H9 (cell line): ENCODE results near the gene AGGF1. TPM values are rescaled to one million over a fixed set of nuclear protein-coding genes. Genes with fewer than 3 reads are reported as not detected.
A peak's percentile ranks its signal among the peaks of the same experiment; 100 is the strongest.

Experiments
- DNase-seq: peaks from one replicate; pipeline ENCODE4 v3.0.0-alpha.2; 2017
- H2AFZ ChIP-seq: one replicate; pipeline ENCODE4 v1.6.1; 2013; ENCODE audit warnings: mild to moderate bottlenecking, low read length, control low read depth, moderate library complexity
- H2AK5ac ChIP-seq: 2 replicates; pipeline ENCODE4 v1.6.1; 2013; ENCODE audit warnings: low read length, control low read depth, mixed read lengths; ENCODE audit not compliant: insufficient read length
- H2BK120ac ChIP-seq: one replicate; pipeline ENCODE4 v1.6.1; 2013; ENCODE audit warnings: low read depth, mild to moderate bottlenecking, low read length, control low read depth, inconsistent platforms; ENCODE audit not compliant: poor library complexity, severe bottlenecking
- H2BK12ac ChIP-seq: 2 replicates; pipeline ENCODE4 v1.6.1; 2013; ENCODE audit warnings: low read length, control low read depth, mixed read lengths, low read depth; ENCODE audit not compliant: insufficient read length
- H2BK15ac ChIP-seq: 2 replicates; pipeline ENCODE4 v1.6.1; 2013; ENCODE audit warnings: low read depth, low read length, control low read depth
- H2BK20ac ChIP-seq: one replicate; pipeline ENCODE4 v1.6.1; 2013; ENCODE audit warnings: low read depth, mild to moderate bottlenecking, low read length, control low read depth, inconsistent platforms; ENCODE audit not compliant: poor library complexity, severe bottlenecking
- H2BK5ac ChIP-seq: 2 replicates; pipeline ENCODE4 v1.6.1; 2013; ENCODE audit warnings: low read length, control low read depth, mixed read lengths; ENCODE audit not compliant: insufficient read length
- H3K14ac ChIP-seq: 2 replicates; pipeline ENCODE4 v1.6.1; 2013; ENCODE audit warnings: low read length, control low read depth; ENCODE audit not compliant: insufficient read depth
- H3K18ac ChIP-seq: 2 replicates; pipeline ENCODE4 v1.6.1; 2013; ENCODE audit warnings: low read depth, mild to moderate bottlenecking, mixed read lengths, low read length, control low read depth; ENCODE audit not compliant: insufficient read length
- H3K23ac ChIP-seq: 2 replicates; pipeline ENCODE4 v1.6.1; 2013; ENCODE audit warnings: low read length, control low read depth, mixed read lengths, low read depth; ENCODE audit not compliant: insufficient read length
- H3K23me2 ChIP-seq: 2 replicates; pipeline ENCODE4 v1.6.1; 2013; ENCODE audit warnings: low read depth, mild to moderate bottlenecking, mixed read lengths, low read length, control low read depth; ENCODE audit not compliant: insufficient read length, poor library complexity, severe bottlenecking
- H3K27ac ChIP-seq: 2 replicates; pipeline ENCODE4 v1.5.1; 2013; ENCODE audit warnings: low read length, control low read depth, mixed read lengths, low read depth; ENCODE audit not compliant: insufficient read length
- H3K27me3 ChIP-seq: 2 replicates; pipeline ENCODE4 v1.6.1; 2013; ENCODE audit warnings: low read length, control low read depth, inconsistent platforms; ENCODE audit not compliant: insufficient read depth
- H3K4ac ChIP-seq: 2 replicates; pipeline ENCODE4 v1.6.1; 2013; ENCODE audit warnings: low read depth, mild to moderate bottlenecking, control low read depth, inconsistent platforms, low read length, moderate library complexity
- H3K4me1 ChIP-seq: 2 replicates; pipeline ENCODE4 v1.6.1; 2013; ENCODE audit warnings: low read length, control low read depth, inconsistent platforms; ENCODE audit not compliant: insufficient read depth
- H3K4me2 ChIP-seq: 2 replicates; pipeline ENCODE4 v1.6.1; 2013; ENCODE audit warnings: low read length, control low read depth, mixed read lengths; ENCODE audit not compliant: insufficient read length, insufficient read depth
- H3K56ac ChIP-seq: 2 replicates; pipeline ENCODE4 v1.6.1; 2013; ENCODE audit warnings: low read depth, mild to moderate bottlenecking, mixed read lengths, low read length, control low read depth; ENCODE audit not compliant: insufficient read length
- H3K79me1 ChIP-seq: 2 replicates; pipeline ENCODE4 v1.6.1; 2013; ENCODE audit warnings: low read depth, mild to moderate bottlenecking, moderate library complexity, low read length, control low read depth, inconsistent platforms; ENCODE audit not compliant: insufficient read depth, poor library complexity, severe bottlenecking
- H3K79me2 ChIP-seq: 2 replicates; pipeline ENCODE4 v1.6.1; 2013; ENCODE audit warnings: low read length, control low read depth, inconsistent platforms; ENCODE audit not compliant: insufficient read depth
- H3K9ac ChIP-seq: 2 replicates; pipeline ENCODE4 v1.6.1; 2013; ENCODE audit warnings: low read length, control low read depth, mixed read lengths; ENCODE audit not compliant: insufficient read length; ENCODE audit errors: extremely low read depth
- H3K9me3 ChIP-seq: one replicate; pipeline ENCODE4 v1.6.1; 2013; ENCODE audit warnings: low read depth, low read length, inconsistent platforms; ENCODE audit not compliant: control insufficient read depth
- H3T11ph ChIP-seq: one replicate; pipeline ENCODE4 v1.6.1; 2013; ENCODE audit warnings: mild to moderate bottlenecking, low read length, control low read depth, inconsistent platforms
- H4K20me1 ChIP-seq: one replicate; pipeline ENCODE4 v1.6.1; 2013; ENCODE audit not compliant: control insufficient read depth, insufficient read length, insufficient read depth
- H4K5ac ChIP-seq: 2 replicates; pipeline ENCODE4 v1.6.1; 2013; ENCODE audit warnings: low read depth, mild to moderate bottlenecking, mixed read lengths, low read length, control low read depth; ENCODE audit not compliant: insufficient read length
- H4K8ac ChIP-seq: replicated peaks from 2 replicates; pipeline ENCODE4 v1.6.1; 2013; ENCODE audit warnings: low read length, control low read depth, mixed read lengths, low read depth; ENCODE audit not compliant: insufficient read length
- H4K91ac ChIP-seq: 2 replicates; pipeline ENCODE4 v1.6.1; 2013; ENCODE audit warnings: low read depth, mild to moderate bottlenecking, moderate library complexity, mixed read lengths, low read length, control low read depth; ENCODE audit not compliant: insufficient read length
- H3K27ac Mint-ChIP-seq, 3 experiments: 2 replicates in 2 of 3; 3 replicates in 1 of 3; pipeline ENCODE4 v1.8.0; 2020 to 2021; ENCODE audit warnings: mixed read lengths in 3 of 3, mild to moderate bottlenecking in 1 of 3, moderate library complexity in 1 of 3
- H3K27me3 Mint-ChIP-seq: 2 replicates; pipeline ENCODE4 v1.8.0; 2021; ENCODE audit warnings: low read depth, mild to moderate bottlenecking, moderate library complexity, mixed read lengths
- H3K36me3 Mint-ChIP-seq, 3 experiments: 2 replicates in 2 of 3; 3 replicates in 1 of 3; pipeline ENCODE4 v1.8.0; 2020 to 2021; ENCODE audit warnings: low read depth in 3 of 3, mixed read lengths in 3 of 3; ENCODE audit not compliant: insufficient read depth in 1 of 3
- H3K4me1 Mint-ChIP-seq, 2 experiments: 2 replicates each; pipeline ENCODE4 v1.8.0; 2020; ENCODE audit warnings: mixed read lengths in 2 of 2
- H3K4me3 Mint-ChIP-seq, 2 experiments: 2 replicates in 1 of 2; 3 replicates in 1 of 2; pipeline ENCODE4 v1.8.0; 2020 to 2021; ENCODE audit warnings: mild to moderate bottlenecking in 2 of 2, mixed read lengths in 2 of 2, moderate library complexity in 1 of 2
- H3K9me3 Mint-ChIP-seq, 2 experiments: 2 replicates in 1 of 2; 3 replicates in 1 of 2; pipeline ENCODE4 v1.8.0; 2020; ENCODE audit warnings: mild to moderate bottlenecking in 2 of 2, mixed read lengths in 2 of 2, moderate library complexity in 1 of 2
- WGBS: extraction: QIAGEN DNeasy Blood & Tissue Kit; methylation state at CpG from one replicate; pipeline ENCODE4 v1.1.7; 2013; ENCODE audit warnings: missing lambda C conversion rate, low lambda C conversion rate, mixed read lengths; ENCODE audit not compliant: insufficient read length; ENCODE audit errors: extremely low coverage; 5-methylcytosine and 5-hydroxymethylcytosine counted together
- total RNA-seq: library from RNA; stranded (reverse); gene quantifications from 2 replicates; pipeline ENCODE4 v1.2.1, GENCODE V29; 2021
- TF ChIP-seq, protein P1 (sequence below): fragments of 200-600 bp; sonication (generic); conservative IDR thresholded peaks from 3 replicates; pipeline ENCODE4 v1.8.0; 2021; ENCODE audit warnings: antibody characterized with exemption, mild to moderate bottlenecking

The AGGF1 gene
- total RNA-seq, 1 experiment from 2014 or later, result 13.6 TPM

DNA sequence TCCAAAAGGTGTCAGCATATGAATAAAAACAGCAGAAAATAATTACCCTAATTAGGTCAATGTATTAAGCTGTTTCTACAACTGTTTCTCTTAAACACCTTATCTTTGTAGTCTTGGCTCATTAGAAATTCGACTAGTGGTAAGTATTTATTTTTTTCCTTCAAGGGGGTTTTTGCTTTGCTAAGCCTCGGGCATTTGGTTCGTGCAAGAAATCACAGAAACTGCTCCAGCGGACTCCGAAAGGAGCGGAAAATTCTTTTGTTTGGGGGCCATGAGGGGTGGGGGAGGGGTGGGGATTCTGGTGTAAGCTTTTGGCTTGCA is 56.1 kb downstream of the AGGF1 start:
- Histone ChIP-seq H3K27me3 (no peaks in the 10 kb centered on the region), H4K8ac (no peak overlapping the region), H2BK15ac (no peak overlapping the region), H2BK12ac (no peak overlapping the region), H3K14ac (peak overlapping the region; percentile 93; the same call in 1 of the 2 replicates), H3K18ac (peak overlapping the region; percentile 91), H3K27ac (peak overlapping the region; percentile 57), H3K9ac (peak overlapping the region; percentile 79), H2AK5ac (no peak overlapping the region), H2BK120ac (peak overlapping the region; percentile 95), H3K23me2 (peaks cover 10% of the 10 kb centered on the region), H3K56ac (no peak overlapping the region), H3K79me2 (no peaks in the 10 kb centered on the region), H2AFZ (no peak overlapping the region), H4K5ac (peak overlapping the region; percentile 57), H3K9me3 (no peaks in the 10 kb centered on the region), H3K4ac (no peak overlapping the region; the same call in 1 of the 2 replicates), H3K23ac (no peak overlapping the region), H3T11ph (peak overlapping the region; percentile 89), H2BK20ac (no peak overlapping the region), H3K4me1 (peaks cover 5% of the 10 kb centered on the region; the same call in 1 of the 2 replicates), H3K79me1 (no peaks in the 10 kb centered on the region), H4K20me1 (no peaks in the 10 kb centered on the region), H3K4me2 (peak overlapping the region; percentile 91), H2BK5ac (no peak overlapping the region), H4K91ac (no peak overlapping the region)
- no CpG with 5 or more reads among the region's 6 CpGs for WGBS
- Mint-ChIP-seq H3K9me3 (peaks cover 8 to 17% of the 10 kb centered on the region in 2 experiments), H3K27me3 (no peaks in the 10 kb centered on the region; the same call in 1 of the 2 replicates), H3K36me3 (peaks cover 19 to 41% (median 37%) of the 10 kb centered on the region in 3 experiments), H3K27ac (peak overlapping the region; percentile 97 to 100 (median 99)), H3K4me3 (peak overlapping the region; percentile 95), H3K4me1 (peaks cover 16 to 24% of the 10 kb centered on the region in 2 experiments)
- TF ChIP-seq, protein P1, sequence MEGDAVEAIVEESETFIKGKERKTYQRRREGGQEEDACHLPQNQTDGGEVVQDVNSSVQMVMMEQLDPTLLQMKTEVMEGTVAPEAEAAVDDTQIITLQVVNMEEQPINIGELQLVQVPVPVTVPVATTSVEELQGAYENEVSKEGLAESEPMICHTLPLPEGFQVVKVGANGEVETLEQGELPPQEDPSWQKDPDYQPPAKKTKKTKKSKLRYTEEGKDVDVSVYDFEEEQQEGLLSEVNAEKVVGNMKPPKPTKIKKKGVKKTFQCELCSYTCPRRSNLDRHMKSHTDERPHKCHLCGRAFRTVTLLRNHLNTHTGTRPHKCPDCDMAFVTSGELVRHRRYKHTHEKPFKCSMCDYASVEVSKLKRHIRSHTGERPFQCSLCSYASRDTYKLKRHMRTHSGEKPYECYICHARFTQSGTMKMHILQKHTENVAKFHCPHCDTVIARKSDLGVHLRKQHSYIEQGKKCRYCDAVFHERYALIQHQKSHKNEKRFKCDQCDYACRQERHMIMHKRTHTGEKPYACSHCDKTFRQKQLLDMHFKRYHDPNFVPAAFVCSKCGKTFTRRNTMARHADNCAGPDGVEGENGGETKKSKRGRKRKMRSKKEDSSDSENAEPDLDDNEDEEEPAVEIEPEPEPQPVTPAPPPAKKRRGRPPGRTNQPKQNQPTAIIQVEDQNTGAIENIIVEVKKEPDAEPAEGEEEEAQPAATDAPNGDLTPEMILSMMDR, result no peak
- DNase-seq, result no peak
